Measurements from ENCODE around the gene FBXW8.

DNA sequence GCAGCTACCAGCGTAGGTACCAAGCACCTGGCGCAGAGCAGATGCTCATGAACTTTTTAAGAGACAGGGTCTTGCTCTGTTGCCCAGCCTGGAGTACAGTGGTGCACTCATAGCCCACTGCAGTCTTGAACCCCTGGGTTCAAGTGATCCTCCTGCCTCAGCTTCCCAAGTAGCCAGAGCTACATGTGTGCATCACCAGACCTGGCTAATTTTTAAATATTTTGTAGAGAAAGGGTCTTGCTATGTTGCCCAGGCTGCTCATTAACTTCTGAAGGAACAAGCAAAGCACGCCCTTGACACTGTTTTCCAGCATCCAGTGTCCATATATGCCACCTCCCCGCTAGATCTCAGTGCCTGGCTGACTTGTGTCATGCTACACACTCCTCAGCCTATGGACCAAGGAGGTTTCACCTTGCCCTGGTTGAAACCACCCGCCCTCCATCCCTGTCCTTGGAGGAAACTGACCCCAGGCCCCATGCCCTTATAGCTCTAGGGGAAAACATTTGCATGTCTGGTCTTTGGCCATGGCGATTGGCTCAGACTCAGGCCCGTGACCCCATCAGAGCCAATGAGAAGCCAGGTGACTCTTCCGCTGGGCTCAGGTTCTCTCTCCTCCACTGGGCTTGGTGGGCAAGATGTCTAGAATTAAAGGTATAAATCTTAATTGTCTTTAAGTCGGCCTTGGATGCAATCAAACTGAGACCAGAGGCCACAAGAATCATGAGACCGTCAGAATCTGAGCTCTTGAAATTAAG lies 162.2 kb downstream of the FBXW8 start:
- TF ChIP-seq, protein P1, sequence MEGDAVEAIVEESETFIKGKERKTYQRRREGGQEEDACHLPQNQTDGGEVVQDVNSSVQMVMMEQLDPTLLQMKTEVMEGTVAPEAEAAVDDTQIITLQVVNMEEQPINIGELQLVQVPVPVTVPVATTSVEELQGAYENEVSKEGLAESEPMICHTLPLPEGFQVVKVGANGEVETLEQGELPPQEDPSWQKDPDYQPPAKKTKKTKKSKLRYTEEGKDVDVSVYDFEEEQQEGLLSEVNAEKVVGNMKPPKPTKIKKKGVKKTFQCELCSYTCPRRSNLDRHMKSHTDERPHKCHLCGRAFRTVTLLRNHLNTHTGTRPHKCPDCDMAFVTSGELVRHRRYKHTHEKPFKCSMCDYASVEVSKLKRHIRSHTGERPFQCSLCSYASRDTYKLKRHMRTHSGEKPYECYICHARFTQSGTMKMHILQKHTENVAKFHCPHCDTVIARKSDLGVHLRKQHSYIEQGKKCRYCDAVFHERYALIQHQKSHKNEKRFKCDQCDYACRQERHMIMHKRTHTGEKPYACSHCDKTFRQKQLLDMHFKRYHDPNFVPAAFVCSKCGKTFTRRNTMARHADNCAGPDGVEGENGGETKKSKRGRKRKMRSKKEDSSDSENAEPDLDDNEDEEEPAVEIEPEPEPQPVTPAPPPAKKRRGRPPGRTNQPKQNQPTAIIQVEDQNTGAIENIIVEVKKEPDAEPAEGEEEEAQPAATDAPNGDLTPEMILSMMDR (optimal IDR thresholded peaks at IDR 0.05 in 1 of 3, IDR thresholded peaks at IDR 0.05 in 1 of 3, conservative IDR thresholded peaks at IDR 0.05 in 1 of 3; ENCODE audit: extremely low read depth in 1 of 3, insufficient read depth in 2 of 3, low read length in 3 of 3): no peak
- no peak for TF ChIP-seq EZH2 (IDR thresholded peaks at IDR 0.05; ENCODE audit: low read length)

All from keratinocyte (primary cell).